HCT116 (cell line): Measurements from ENCODE around the gene PEMT. TPM values are rescaled to one million over a fixed set of nuclear protein-coding genes. Genes with fewer than 3 reads are reported as not detected.

Source experiments
- ATAC-seq: fragments of 200-7000 bp; cut with Tn5 transposase; 2 replicates; pipeline ENCODE4 v1.9.1; 2020; ENCODE audit warnings: mild to moderate bottlenecking, moderate library complexity
- BruUV-seq: library from RNA; stranded (reverse); fragments of 400-500 nt; replicated peaks from 2 replicates; lab custom pipeline; 2021; lab: Mats Ljungman, UMichigan
- CTCF ChIA-PET: fragments of 300-600 bp; sonication (Branson Sonifier 250); formaldehyde crosslinking; loops from one replicate; lab custom pipeline; 2021; ENCODE audit warnings: antibody characterized with exemption; lab: Charles Lee
- POLR2A ChIA-PET: fragments of 300-600, 350-600 bp; sonication (Branson Sonifier 250); formaldehyde crosslinking; loops from one replicate; lab custom pipeline; 2021; ENCODE audit warnings: antibody characterized with exemption; lab: Charles Lee
- RAD21 ChIA-PET, 2 experiments: fragments of 300-600 bp; sonication (Branson Sonifier 250); formaldehyde crosslinking; loops; one replicate each; lab custom pipeline; 2023; ENCODE audit warnings: low total read pairs in 2 of 2; ENCODE audit not compliant: uncharacterized antibody in 2 of 2, unreplicated experiment in 2 of 2, low non-redundant PET in 1 of 2; lab: Charles Lee
- DNase-seq: peaks from one replicate; pipeline ENCODE4 v3.0.0-alpha.2; 2010; ENCODE audit warnings: low read depth, low spot score
- H2AFZ ChIP-seq: fragments of 200-600 bp; shearing (Covaris generic), sonication (generic); 2 replicates; pipeline ENCODE4 v1.6.1; 2017; ENCODE audit warnings: low read depth, mixed run types, mixed read lengths, antibody characterized with exemption, low read length; ENCODE audit not compliant: poor library complexity, severe bottlenecking
- H3K27ac ChIP-seq: 2 replicates; pipeline ENCODE4 v1.5.1; 2012; ENCODE audit warnings: low read depth, low read length
- H3K27me3 ChIP-seq: fragments of 200-600 bp; sonication (generic); 2 replicates; pipeline ENCODE4 v1.6.1; 2016; ENCODE audit warnings: mixed run types, low read length, mixed read lengths; ENCODE audit not compliant: insufficient read depth
- H3K36me3 ChIP-seq, 2 experiments: fragments of 200-500 bp in 1 of 2; fragments of 200-600 bp in 1 of 2; sonication (Bioruptor generic) in 1 of 2; sonication (generic) in 1 of 2; 2 replicates each; pipeline versions ENCODE4 v1.5.1 to v1.6.1; 2014 to 2016; ENCODE audit warnings: low read length in 2 of 2, inconsistent platforms in 1 of 2, mixed read lengths in 1 of 2, mixed run types in 1 of 2; ENCODE audit not compliant: insufficient read depth in 2 of 2, control insufficient read depth in 1 of 2
- H3K4me1 ChIP-seq, 2 experiments: fragments of 200-600 bp in 1 of 2; sonication (generic) in 1 of 2; 2 replicates each; pipeline versions ENCODE4 v1.5.1 to v1.6.1; 2012 to 2017; ENCODE audit warnings: low read length in 2 of 2, inconsistent platforms in 1 of 2, mild to moderate bottlenecking in 1 of 2, mixed read lengths in 1 of 2, mixed run types in 1 of 2, moderate library complexity in 1 of 2; ENCODE audit not compliant: insufficient read depth in 2 of 2, control insufficient read depth in 1 of 2
- H3K4me2 ChIP-seq: fragments of 200-600 bp; sonication (generic); 2 replicates; pipeline ENCODE4 v1.6.1; 2017; ENCODE audit warnings: mixed run types, low read length, mixed read lengths
- H3K4me3 ChIP-seq, 2 experiments: fragments of 200-600 bp in 1 of 2; sonication (generic) in 1 of 2; replicated peaks in 1 of 2; 2 replicates each; pipeline ENCODE4 v1.5.1; 2011 to 2016; ENCODE audit warnings: low read length in 2 of 2, control low read depth in 1 of 2, low read depth in 1 of 2, mild to moderate bottlenecking in 1 of 2, mixed read lengths in 1 of 2, mixed run types in 1 of 2
- H3K79me2 ChIP-seq: fragments of 200-600 bp; sonication (generic); 2 replicates; pipeline ENCODE4 v1.6.1; 2017; ENCODE audit warnings: mild to moderate bottlenecking, mixed run types, low read length, moderate library complexity, mixed read lengths; ENCODE audit not compliant: insufficient read depth
- H3K9ac ChIP-seq: fragments of 200-600 bp; sonication (generic); 2 replicates; pipeline ENCODE4 v1.6.1; 2016; ENCODE audit warnings: low read length, mixed read lengths
- H3K9me2 ChIP-seq: fragments of 200-600 bp; sonication (generic), shearing (Covaris generic); 2 replicates; pipeline ENCODE4 v1.6.1; 2017; ENCODE audit warnings: mixed run types, mild to moderate bottlenecking, moderate library complexity; ENCODE audit not compliant: insufficient read depth
- H3K9me3 ChIP-seq, 2 experiments: fragments of 200-500 bp in 1 of 2; fragments of 200-600 bp in 1 of 2; sonication (Bioruptor generic) in 1 of 2; sonication (generic) in 1 of 2; 2 replicates each; pipeline ENCODE4 v1.6.1; 2014 to 2017; ENCODE audit warnings: low read length in 2 of 2, mixed read lengths in 2 of 2, inconsistent platforms in 1 of 2, low read depth in 1 of 2, mild to moderate bottlenecking in 1 of 2, mixed run types in 1 of 2, moderate library complexity in 1 of 2; ENCODE audit not compliant: control insufficient read depth in 1 of 2, insufficient read depth in 1 of 2
- H4K20me1 ChIP-seq: fragments of 200-600 bp; sonication (generic), shearing (Covaris generic); 2 replicates; pipeline ENCODE4 v1.6.1; 2017; ENCODE audit warnings: mixed run types, mild to moderate bottlenecking, moderate library complexity; ENCODE audit not compliant: insufficient read depth
- CBX3 ChIP-seq: IDR thresholded peaks from 2 replicates; pipeline ENCODE4 v1.6.1; 2012; ENCODE audit warnings: low read depth
- CEBPB ChIP-seq: IDR thresholded peaks from 2 replicates; pipeline ENCODE4 v1.6.1; 2012; ENCODE audit warnings: low read depth
- CTCF ChIP-seq, 3 experiments: fragments of 200-600 bp in 1 of 3; sonication (generic) in 1 of 3; IDR thresholded peaks in 2 of 3; conservative IDR thresholded peaks in 1 of 3; 2 replicates each; pipeline ENCODE4 v1.5.1; 2012 to 2017; ENCODE audit warnings: low read depth in 2 of 3, low read length in 2 of 3, antibody characterized with exemption in 1 of 3, borderline replicate concordance in 1 of 3, control low read depth in 1 of 3, mild to moderate bottlenecking in 1 of 3, mixed read lengths in 1 of 3, mixed run types in 1 of 3, moderate library complexity in 1 of 3; ENCODE audit not compliant: insufficient read depth in 1 of 3
- EZH2 ChIP-seq: fragments of 200-600 bp; sonication (generic); IDR thresholded peaks from 2 replicates; pipeline ENCODE4 v1.6.1; 2017; ENCODE audit warnings: antibody characterized with exemption, mixed run types
- EZH2phosphoT487 ChIP-seq: fragments of 200-600 bp; IDR thresholded peaks from 2 replicates; pipeline ENCODE4 v1.6.1; 2018; ENCODE audit warnings: antibody characterized with exemption, borderline replicate concordance
- FOSL1 ChIP-seq: IDR thresholded peaks from 2 replicates; pipeline ENCODE4 v1.6.1; 2012; ENCODE audit warnings: low read depth
- JUND ChIP-seq: IDR thresholded peaks from 2 replicates; pipeline ENCODE4 v1.6.1; 2012
- RAD21 ChIP-seq: IDR thresholded peaks from 2 replicates; pipeline ENCODE4 v1.6.1; 2012; ENCODE audit warnings: low read depth, mild to moderate bottlenecking
- REST ChIP-seq: IDR thresholded peaks from 2 replicates; pipeline ENCODE4 v1.6.1; 2012; ENCODE audit warnings: low read depth
- SIN3A ChIP-seq: IDR thresholded peaks from 2 replicates; pipeline ENCODE4 v1.6.1; 2012; ENCODE audit warnings: low read depth
- TCF7L2 ChIP-seq: IDR thresholded peaks from 2 replicates; pipeline ENCODE4 v1.7.0; 2011; ENCODE audit warnings: borderline replicate concordance, inconsistent platforms; ENCODE audit not compliant: insufficient read depth, insufficient read length; ENCODE audit errors: extremely low read depth
- ZFX ChIP-seq: fragments of 450-650 bp; IDR thresholded peaks from 2 replicates; pipeline ENCODE4 v1.6.1; 2017
- ZNF274 ChIP-seq: fragments of 200-500 bp; sonication (Bioruptor generic); IDR thresholded peaks from 2 replicates; pipeline ENCODE4 v1.6.1; 2014; ENCODE audit warnings: mild to moderate bottlenecking, low read depth, low read length, inconsistent platforms
- intact Hi-C: fragments of 100-400 bp; cut with micrococcal nuclease; formaldehyde crosslinking; loops from 2 replicates; pipeline ENCODE4 v1.10.0; 2022
- total RNA-seq: library from RNA; stranded (reverse); gene quantifications from one replicate; pipeline ENCODE4 v1.2.1, GENCODE V29; 2021; ENCODE audit not compliant: unreplicated experiment

The PEMT gene
- total RNA-seq, 1 experiment from 2014 or later: 52.1 TPM

GRCh38 chr17:17500999-17501605, 90.4 kb downstream of the PEMT start:
- no TSS peak for BruUV-seq
- Histone ChIP-seq H2AFZ (no peak overlapping the region), H3K36me3 (no peaks in the 10 kb centered on the region), H3K4me2 (no peak overlapping the region), H3K79me2 (no peaks in the 10 kb centered on the region), H3K9me2 (no peaks in the 10 kb centered on the region), H4K20me1 (no peaks in the 10 kb centered on the region), H3K27me3 (no peaks in the 10 kb centered on the region), H3K9me3 (no peaks in the 10 kb centered on the region), H3K4me1 (peaks cover 0 to 13% of the 10 kb centered on the region in 2 experiments; a peak in 2 of 4 replicates), H3K9ac (no peak overlapping the region), H3K4me3 (no peak overlapping the region), H3K27ac (no peak overlapping the region)
- intact Hi-C loops: loop anchor here (1.0 kb wide), 1 partner anchor 145 kb away; no protein-coding TSS in a partner anchor
- peak; percentile 49 for ATAC-seq
- no peak for DNase-seq
- ChIA-PET RAD21 (no interaction called here), CTCF (interaction anchor here (1.0 to 1.1 kb wide), 2 partner anchors 11 to 91 kb away, joined by 3 read pairs; partner anchors contain the start of gene PEMT), POLR2A (no interaction called here)
- TF ChIP-seq TCF7L2 (no peak), ZNF274 (no peak), CBX3 (no peak), EZH2phosphoT487 (no peak), CTCF (IDR thresholded peaks at IDR 0.05 in 2 of 3, conservative IDR thresholded peaks at IDR 0.05 in 1 of 3; ENCODE audit: borderline replicate concordance in 1 of 3, insufficient read depth in 1 of 3, low read depth in 2 of 3, low read length in 2 of 3) (peak; percentile 53 to 65 (median 55); a peak in 4 of 6 replicates), EZH2 (no peak), CEBPB (no peak), SIN3A (no peak), FOSL1 (no peak), RAD21 (peak; percentile 57), ZFX (no peak), REST (no peak), JUND (no peak)
